ENCODE data around the gene SMARCC2. TPM values are rescaled to one million over a fixed set of nuclear protein-coding genes. Genes with fewer than 3 reads are reported as not detected.

The SMARCC2 gene
- total and polyA plus RNA-seq, 9 of the 15 experiments (the other 6 are each of a cell fraction or from before 2014, with no cell fraction given): 11.9 to 86.0 (median 36.6) TPM

GRCh38 chr12:56127888-56128669 is 61.2 kb downstream of the SMARCC2 start, which contains the start of gene ESYT1 (continued):
- TF ChIP-seq, protein P1, sequence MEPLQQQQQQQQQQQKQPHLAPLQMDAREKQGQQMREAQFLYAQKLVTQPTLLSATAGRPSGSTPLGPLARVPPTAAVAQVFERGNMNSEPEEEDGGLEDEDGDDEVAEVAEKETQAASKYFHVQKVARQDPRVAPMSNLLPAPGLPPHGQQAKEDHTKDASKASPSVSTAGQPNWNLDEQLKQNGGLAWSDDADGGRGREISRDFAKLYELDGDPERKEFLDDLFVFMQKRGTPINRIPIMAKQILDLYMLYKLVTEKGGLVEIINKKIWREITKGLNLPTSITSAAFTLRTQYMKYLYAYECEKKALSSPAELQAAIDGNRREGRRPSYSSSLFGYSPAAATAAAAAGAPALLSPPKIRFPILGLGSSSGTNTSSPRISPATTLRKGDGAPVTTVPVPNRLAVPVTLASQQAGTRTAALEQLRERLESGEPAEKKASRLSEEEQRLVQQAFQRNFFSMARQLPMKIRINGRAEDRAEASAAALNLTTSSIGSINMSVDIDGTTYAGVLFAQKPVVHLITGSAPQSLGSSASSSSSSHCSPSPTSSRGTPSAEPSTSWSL (CRISPR knock-in tag; IDR thresholded peaks at IDR 0.05; ENCODE audit: borderline replicate concordance): no peak
- TF ChIP-seq CBX5 (IDR thresholded peaks at IDR 0.05; ENCODE audit: borderline replicate concordance, low read depth) (no peak), MECOM (CRISPR knock-in tag; IDR thresholded peaks at IDR 0.05) (no peak), MED1 (CRISPR knock-in tag; IDR thresholded peaks at IDR 0.05; ENCODE audit: borderline replicate concordance) (no peak), NFIX (CRISPR knock-in tag; IDR thresholded peaks at IDR 0.05; ENCODE audit: low read depth) (no peak), SMC3 (conservative IDR thresholded peaks at IDR 0.05; ENCODE audit: insufficient read depth, low read depth, low read length) (no peak), ATF6 (CRISPR knock-in tag; IDR thresholded peaks at IDR 0.05) (peak; percentile 10; the same call in 1 of the 2 replicates), GABPB2 (CRISPR knock-in tag; conservative IDR thresholded peaks at IDR 0.05) (0 out of 2 replicates have a peak, but pooled peaks have one; percentile 46), GATAD2B (IDR thresholded peaks at IDR 0.05; ENCODE audit: borderline replicate concordance) (no peak), RNF219 (CRISPR knock-in tag; IDR thresholded peaks at IDR 0.05) (no peak), CTCFL (IDR thresholded peaks at IDR 0.05; ENCODE audit: borderline replicate concordance, insufficient read depth, low read depth, low read length, poor library complexity, severe bottlenecking) (no peak), POLR2H (tag; IDR thresholded peaks at IDR 0.05; ENCODE audit: low read depth) (peak; percentile 88), NFRKB (IDR thresholded peaks at IDR 0.05; ENCODE audit: low read depth) (peak; percentile 42; the same call in 1 of the 2 replicates), ZNF354B (CRISPR knock-in tag; IDR thresholded peaks at IDR 0.05) (no peak), EP400 (IDR thresholded peaks at IDR 0.05) (peak; percentile 83), ATF3 (IDR thresholded peaks at IDR 0.05) (peak; percentile 100), ATF3 (CRISPR knock-in tag; conservative IDR thresholded peaks at IDR 0.05) (peak; percentile 86), KDM5B (IDR thresholded peaks at IDR 0.05; ENCODE audit: insufficient replicate concordance, low read depth, low read length) (peak; percentile 76)

Data from K562 (cell line).